Skin epidermis (tissue), 12 donors: Measurements from ENCODE around the gene DUSP22.

Experiments
- H3K27ac ChIP-seq, 21 experiments: fragments of 200-600 bp; sonication (generic) in 11 of 21; one replicate each; pipeline ENCODE4 v1.5.0; 2020; ENCODE audit warnings: mild to moderate bottlenecking in 3 of 21, inconsistent platforms in 2 of 21, moderate library complexity in 2 of 21
- H3K4me3 ChIP-seq, 7 experiments: fragments of 200-600 bp; sonication (generic) in 2 of 7; one replicate each; pipeline ENCODE4 v1.5.0; 2020; ENCODE audit warnings: inconsistent platforms in 2 of 7, mild to moderate bottlenecking in 2 of 7, moderate library complexity in 1 of 7

DUSP22 gene

GRCh38 chr6:333379-334002 lies 41.2 kb downstream of the DUSP22 start:
- H3K27ac ChIP-seq = no peak overlapping the region

DNA sequence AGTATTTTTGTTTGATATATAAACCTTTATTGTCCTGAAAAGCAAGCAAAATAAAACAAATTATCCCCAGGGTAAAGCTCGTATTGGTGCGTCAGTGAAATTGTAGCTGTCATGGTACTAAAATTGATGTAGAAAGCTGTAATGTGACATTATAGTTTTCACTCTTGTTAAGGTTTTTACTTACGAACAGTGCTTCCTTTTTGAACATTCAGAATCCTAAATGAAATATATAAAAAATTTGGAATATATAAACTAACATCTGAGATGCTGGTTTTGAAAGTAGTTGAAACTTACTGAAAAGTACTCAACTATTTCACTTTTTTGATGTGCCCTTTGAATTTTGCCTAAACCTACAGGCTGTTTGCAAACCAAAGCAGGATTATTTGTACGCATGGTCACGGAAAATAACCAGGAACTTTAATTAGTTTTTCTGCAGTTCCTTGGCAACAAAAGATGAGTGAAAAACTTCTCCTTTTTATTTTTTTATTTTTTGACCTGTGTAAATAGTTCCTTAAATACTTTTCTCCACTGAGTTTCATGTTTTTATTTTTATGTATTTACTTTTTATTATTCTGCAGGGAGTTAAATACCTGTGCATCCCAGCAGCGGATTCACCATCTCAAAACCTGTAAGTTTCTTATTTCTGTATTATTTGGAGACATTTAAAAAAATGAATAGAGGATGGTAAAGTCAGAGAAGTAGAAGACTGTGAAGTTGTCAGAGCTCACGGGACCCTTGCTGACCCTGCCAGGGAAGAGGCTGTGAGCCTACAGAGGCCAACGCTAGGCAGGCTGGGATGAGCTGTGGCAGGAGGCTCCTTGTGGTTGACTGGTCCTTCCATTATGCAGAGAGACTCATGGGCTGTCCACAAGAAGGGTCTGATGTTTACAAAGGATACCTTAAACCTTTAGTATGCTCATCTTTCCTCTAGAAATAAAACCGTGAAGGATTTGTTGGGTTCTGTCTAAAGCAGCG lies 42.5 kb downstream of the DUSP22 start:
- H3K27ac ChIP-seq = no peak overlapping the region
- no peak overlapping the region for H3K4me3 ChIP-seq

More at GRCh38 chr6:333379-334002, 41.2 kb downstream of the DUSP22 start:
- no peak overlapping the region for H3K4me3 ChIP-seq

DNA sequence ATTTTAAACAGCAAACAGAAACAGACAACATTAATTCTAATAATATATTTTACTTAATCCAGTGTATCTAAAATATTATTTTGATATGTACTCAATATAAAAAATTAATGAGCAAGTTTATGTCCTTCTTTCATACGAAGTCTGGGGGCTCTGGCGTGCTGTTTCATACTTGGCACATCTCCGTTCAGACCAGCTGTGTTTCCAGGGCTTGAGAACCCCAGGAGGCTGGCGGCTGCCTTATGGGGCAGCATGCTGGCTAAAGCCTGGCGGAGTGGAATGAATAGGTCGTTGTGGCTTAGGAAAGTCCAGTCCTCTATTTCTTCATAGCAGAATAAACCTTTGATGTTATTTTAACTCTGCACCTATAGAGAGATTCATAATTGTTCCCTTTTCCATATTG lies 43.3 kb downstream of the DUSP22 start:
- H3K4me3 ChIP-seq = no peak overlapping the region
- no peak overlapping the region for H3K27ac ChIP-seq

- Histone ChIP-seq H3K27ac (peak overlapping the region in 5 of 21 experiments; percentile 4 to 44 (median 10)), H3K4me3 (no peak overlapping the region)
Measured at GRCh38 chr6:336159-337114, 44.1 kb downstream of the DUSP22 start.

DNA sequence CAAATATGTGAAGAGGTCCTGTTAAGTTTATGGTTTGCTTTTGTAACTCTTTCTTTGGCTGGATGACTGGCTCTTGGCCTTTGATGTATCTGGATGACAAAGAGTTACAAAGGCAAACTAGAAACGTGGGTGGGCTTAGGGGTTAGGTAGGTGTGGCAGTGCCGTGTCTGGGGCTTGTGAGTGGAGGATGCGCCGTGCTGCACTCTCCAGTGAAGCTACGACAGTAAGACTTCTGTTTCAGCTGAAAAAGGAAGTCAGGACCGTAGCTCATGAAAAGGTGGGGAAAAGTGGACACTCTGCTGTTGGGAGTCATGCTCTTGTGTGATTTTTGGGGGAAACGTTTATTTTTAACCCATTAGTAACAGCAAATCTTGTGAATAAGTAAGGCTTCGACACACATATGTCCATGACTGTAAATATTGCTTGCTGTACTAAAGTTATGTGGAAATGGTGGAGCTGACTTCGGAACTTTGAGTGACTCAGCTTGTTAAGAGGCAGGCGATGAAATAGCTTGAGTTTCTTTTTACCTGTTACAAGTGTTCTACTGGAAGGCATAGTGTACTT lies 45.6 kb downstream of the DUSP22 start:
- Histone ChIP-seq H3K27ac (no peak overlapping the region), H3K4me3 (no peak overlapping the region)

GRCh38 chr6:338815-339262 lies 46.6 kb downstream of the DUSP22 start:
- Histone ChIP-seq H3K27ac (no peak overlapping the region), H3K4me3 (no peak overlapping the region)

DNA sequence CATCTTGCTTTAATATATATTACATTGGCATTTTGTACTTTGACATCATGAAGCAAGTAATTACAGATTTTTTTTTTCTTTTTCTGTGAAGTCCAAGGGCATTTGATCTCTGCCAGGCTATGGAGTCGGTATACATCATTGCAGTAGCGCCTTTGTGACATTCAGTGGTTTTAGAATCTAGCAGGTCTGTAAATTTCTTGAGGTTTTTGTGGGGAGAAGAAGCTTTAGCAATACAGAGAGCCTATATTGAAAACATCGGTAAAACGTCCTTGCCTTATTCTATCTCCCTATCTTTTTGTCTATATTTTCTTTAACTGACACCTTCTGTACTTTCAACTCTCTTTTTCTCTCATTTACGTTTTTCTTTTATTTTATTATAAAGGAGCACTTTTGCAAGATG lies 47.2 kb downstream of the DUSP22 start:
- Histone ChIP-seq H3K27ac (no peak overlapping the region), H3K4me3 (no peak overlapping the region)

DNA sequence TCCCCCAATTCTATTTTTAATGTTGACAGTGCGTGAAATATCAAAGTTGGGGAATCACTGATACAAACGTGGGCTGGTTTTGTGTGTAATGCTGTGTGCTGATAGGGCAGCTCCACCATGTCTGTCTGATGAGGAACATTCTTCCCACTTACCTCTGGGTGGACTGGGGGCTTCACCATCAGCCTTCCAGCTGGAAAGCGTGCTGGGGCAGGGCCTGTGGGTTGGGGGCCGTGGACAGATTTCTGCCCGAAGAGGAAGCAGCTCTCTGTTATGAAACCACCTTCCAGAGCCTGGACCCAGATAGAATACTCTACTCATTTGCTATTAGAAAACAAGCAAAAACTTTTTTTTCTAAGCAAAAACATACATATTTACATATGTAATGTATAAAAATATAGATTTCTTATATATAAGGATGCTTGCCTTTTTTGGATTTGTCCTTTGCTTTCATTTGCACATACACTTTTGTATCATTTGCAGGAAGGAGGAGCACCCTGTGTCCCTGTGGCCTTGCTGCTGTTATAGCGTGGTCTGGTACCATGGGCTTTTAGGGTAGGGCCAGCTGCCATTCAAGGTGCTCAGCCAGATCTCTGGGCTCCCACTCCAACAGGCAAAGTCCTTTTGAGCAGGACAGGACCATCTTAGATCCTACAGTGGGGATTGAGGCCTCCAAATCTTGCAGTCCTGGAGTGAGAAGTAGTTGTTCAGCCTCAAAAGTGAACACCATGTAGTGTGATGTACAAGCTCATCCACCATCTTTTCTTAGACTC lies 48.1 kb downstream of the DUSP22 start:
- peak overlapping the region in 4 of 21 experiments; percentile 4 to 49 (median 34) for H3K27ac ChIP-seq
- H3K4me3 ChIP-seq = no peak overlapping the region

DNA sequence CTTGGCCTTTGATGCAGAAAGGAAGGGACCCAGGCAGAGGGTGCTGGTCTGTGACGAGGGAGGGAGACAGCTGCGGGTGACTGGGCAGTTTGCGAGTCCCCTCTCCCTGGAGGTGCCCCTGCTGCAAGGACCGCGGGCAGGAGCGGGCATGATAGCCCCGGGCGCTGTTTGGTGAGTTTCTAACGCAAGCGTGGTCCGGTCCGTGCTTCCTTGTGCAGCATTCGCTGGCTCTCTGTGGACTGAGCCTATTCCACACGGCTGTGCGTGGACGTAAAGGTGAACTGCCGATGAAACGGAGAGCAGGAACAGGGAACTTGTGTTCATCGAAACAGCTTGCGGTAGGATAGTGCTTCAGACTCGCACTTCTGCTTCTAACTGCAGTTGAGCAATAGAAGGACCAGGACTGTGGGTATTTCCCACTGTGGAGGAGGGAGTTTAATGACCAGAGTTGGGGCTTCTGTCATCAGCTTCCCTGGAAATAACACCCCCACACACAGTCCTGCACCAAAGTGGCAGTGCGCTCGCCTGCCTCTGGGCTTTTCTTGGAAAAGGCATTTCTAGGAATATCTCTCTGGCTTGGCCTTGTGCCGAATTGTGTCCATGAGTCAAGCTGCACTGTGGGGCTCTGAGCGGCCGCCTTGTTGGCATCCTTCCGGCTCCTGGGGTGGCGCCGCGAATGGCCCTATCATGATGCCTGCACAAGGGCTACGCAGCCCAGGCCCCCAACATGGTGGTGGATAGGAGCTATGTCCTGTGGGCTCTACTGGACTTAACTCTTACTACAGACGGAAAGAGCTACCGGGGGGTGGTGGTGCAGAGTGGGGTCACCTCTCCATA lies 48.9 kb downstream of the DUSP22 start:
- Histone ChIP-seq H3K4me3 (no peak overlapping the region), H3K27ac (peak overlapping the region in 4 of 21 experiments; percentile 4 to 49 (median 34))

GRCh38 chr6:341914-342831 lies 49.9 kb downstream of the DUSP22 start:
- Histone ChIP-seq H3K4me3 (no peak overlapping the region), H3K27ac (no peak overlapping the region)

DNA sequence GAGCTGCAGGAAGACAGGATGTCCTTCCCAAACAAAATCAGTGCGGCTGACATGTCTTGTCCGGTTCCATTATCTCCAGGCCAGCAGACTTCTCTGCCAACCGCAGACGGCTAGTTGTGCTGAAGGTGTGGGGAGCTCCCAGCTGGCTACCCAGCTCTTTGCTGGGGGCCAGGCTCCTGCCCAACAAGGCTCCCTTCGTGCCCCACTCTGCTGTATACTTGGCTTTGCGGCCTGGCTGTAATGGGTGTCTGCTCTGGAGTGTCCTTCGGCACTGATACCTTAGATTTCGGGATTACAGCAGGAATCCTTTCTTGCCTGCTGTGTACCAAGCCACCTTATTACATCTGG lies 50.5 kb downstream of the DUSP22 start:
- no peak overlapping the region for H3K27ac ChIP-seq
- no peak overlapping the region for H3K4me3 ChIP-seq

DNA sequence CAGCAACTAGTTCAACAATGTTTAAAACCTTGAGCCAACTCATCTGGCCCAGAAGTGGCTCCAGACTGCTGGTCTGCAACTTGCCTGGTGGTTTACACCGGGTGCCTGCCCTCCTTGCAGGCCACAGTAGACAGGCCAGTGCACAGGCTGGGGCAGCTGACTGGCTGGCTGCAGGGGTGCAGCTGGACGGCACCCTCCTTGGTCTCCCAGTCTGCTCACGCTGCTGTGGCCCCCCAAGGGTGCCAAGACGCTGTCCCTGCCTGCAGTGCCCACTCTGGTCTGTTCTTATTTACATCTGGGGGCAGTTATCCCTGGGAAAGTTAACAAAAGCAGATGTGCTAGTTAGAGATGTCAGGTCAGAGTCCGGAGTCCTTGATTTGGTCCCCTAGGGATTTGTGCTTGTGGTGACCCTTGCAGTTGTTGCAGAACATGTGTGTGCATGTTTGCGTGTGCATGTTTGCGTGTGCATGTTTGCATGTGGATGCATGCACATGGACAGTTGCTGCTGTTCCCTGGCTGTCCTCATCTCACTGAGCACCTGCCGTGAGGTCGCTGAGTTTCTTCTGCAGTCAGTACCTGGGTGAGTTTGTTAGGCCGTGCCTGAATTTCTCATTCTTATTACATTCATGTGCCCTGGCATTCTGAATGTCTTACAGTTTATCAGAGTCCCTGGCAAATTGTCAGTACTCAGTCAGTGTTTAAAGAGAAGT lies 51.1 kb downstream of the DUSP22 start:
- Histone ChIP-seq H3K27ac (no peak overlapping the region), H3K4me3 (no peak overlapping the region)

GRCh38 chr6:343960-344815 lies 51.9 kb downstream of the DUSP22 start:
- H3K27ac ChIP-seq = no peak overlapping the region

GRCh38 chr6:344816-345340 lies 52.6 kb downstream of the DUSP22 start:
- H3K27ac ChIP-seq = no peak overlapping the region
- no peak overlapping the region for H3K4me3 ChIP-seq

More at GRCh38 chr6:343960-344815, 51.9 kb downstream of the DUSP22 start:
- H3K4me3 ChIP-seq = no peak overlapping the region

GRCh38 chr6:345747-346385 lies 53.6 kb downstream of the DUSP22 start:
- Histone ChIP-seq H3K27ac (no peak overlapping the region), H3K4me3 (no peak overlapping the region)
